ENCODE data around the gene HMGN3. TPM values are rescaled to one million over a fixed set of nuclear protein-coding genes. Genes with fewer than 3 reads are reported as not detected.

HMGN3 gene
- total RNA-seq, 1 experiment from 2014 or later = 151 TPM

DNA sequence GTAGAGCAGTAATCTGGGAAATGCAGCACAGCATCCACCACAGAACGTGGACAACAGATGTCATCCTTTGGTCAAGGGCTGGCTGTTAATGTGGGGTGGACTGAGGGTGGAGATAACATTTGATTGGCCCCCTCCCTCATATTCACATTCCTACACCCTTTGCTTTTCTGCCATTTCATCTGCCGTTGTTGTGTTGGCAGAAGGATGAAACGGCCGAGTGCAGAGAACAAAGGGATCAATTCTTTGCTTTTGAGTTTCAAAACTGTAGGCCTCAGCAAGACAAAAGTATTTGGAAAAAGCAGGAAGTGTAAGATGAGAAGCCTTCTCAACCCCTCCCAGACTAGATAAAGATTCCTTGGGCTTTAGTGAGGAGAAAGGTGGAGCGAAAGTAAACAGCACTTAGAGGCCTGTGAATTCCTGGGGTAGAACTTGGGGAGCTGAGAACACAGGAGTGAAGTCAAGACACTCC, 82.2 kb downstream of the HMGN3 start (continued):
- TF ChIP-seq CREM (CRISPR knock-in tag; IDR thresholded peaks at IDR 0.05) (no peak), CREB1 (CRISPR knock-in tag; IDR thresholded peaks at IDR 0.05) (no peak), AR (CRISPR knock-in tag; IDR thresholded peaks at IDR 0.05) (no peak), HMGA2 (CRISPR knock-in tag; IDR thresholded peaks at IDR 0.05) (no peak), OVOL2 (CRISPR knock-in tag; IDR thresholded peaks at IDR 0.05; ENCODE audit: borderline replicate concordance) (no peak), ERG (CRISPR knock-in tag; IDR thresholded peaks at IDR 0.05) (no peak), SMAD4 (CRISPR knock-in tag; IDR thresholded peaks at IDR 0.05) (no peak), PREB (CRISPR knock-in tag; IDR thresholded peaks at IDR 0.05; ENCODE audit: borderline replicate concordance) (no peak), RELA (CRISPR knock-in tag; IDR thresholded peaks at IDR 0.05; ENCODE audit: borderline replicate concordance) (no peak)
- TF ChIP-seq, protein P1, sequence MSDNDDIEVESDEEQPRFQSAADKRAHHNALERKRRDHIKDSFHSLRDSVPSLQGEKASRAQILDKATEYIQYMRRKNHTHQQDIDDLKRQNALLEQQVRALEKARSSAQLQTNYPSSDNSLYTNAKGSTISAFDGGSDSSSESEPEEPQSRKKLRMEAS (CRISPR knock-in tag; IDR thresholded peaks at IDR 0.05) = no peak

Other genes with a start within 250 kb of the HMGN3 start
- gene PHIP, start 156.4 kb downstream of the HMGN3 start, total RNA-seq (2021) = 45.6 to 47.3 TPM (median 45.7 TPM) in 3 replicates